PC-3 (cell line): ENCODE data around the gene WWC2. TPM values are rescaled to one million over a fixed set of nuclear protein-coding genes. Genes with fewer than 3 reads are reported as not detected.

Experiments used
- ATAC-seq: fragments of 200-7000 bp; cut with Tn5 transposase; 2 replicates; pipeline ENCODE4 v1.9.1; 2020; ENCODE audit warnings: mild to moderate bottlenecking, moderate library complexity
- BruUV-seq: library from RNA; stranded (reverse); fragments of 400-500 nt; replicated peaks from 2 replicates; lab custom pipeline; 2021; lab: Mats Ljungman, UMichigan
- CTCF ChIA-PET: fragments of 300-600 bp; sonication (Branson Sonifier 250); formaldehyde crosslinking; loops from one replicate; lab custom pipeline; 2022; ENCODE audit warnings: antibody characterized with exemption; lab: Charles Lee
- POLR2A ChIA-PET: fragments of 300-600 bp; sonication (Branson Sonifier 250); formaldehyde crosslinking; loops from one replicate; lab custom pipeline; 2022; ENCODE audit warnings: antibody characterized with exemption; ENCODE audit not compliant: unreplicated experiment; lab: Charles Lee
- DNase-seq: peaks from one replicate; pipeline ENCODE4 v3.0.0-alpha.2; 2015
- H2AFZ ChIP-seq: fragments of 300-600 bp; sonication (generic); 2 replicates; pipeline ENCODE4 v1.6.0; 2016; ENCODE audit warnings: antibody characterized with exemption, low read length
- H3F3A ChIP-seq: fragments of 300-600 bp; sonication (generic); one replicate; pipeline ENCODE4 v1.6.0; 2017; ENCODE audit warnings: antibody characterized with exemption, low read length, control low read depth, mild to moderate bottlenecking; ENCODE audit not compliant: unreplicated experiment
- H3K27ac ChIP-seq: fragments of 300-600 bp; sonication (generic); 2 replicates; pipeline ENCODE4 v1.5.1; 2016; ENCODE audit warnings: mild to moderate bottlenecking, low read length
- H3K27me3 ChIP-seq: fragments of 300-600 bp; sonication (generic); 2 replicates; pipeline ENCODE4 v1.6.1; 2016; ENCODE audit warnings: low read length, mixed read lengths
- H3K36me3 ChIP-seq: fragments of 300-600 bp; sonication (generic); 2 replicates; pipeline ENCODE4 v1.6.1; 2016; ENCODE audit warnings: low read depth, mixed run types, low read length, mixed read lengths
- H3K4me1 ChIP-seq: fragments of 300-600 bp; sonication (generic); 2 replicates; pipeline ENCODE4 v1.5.1; 2016; ENCODE audit warnings: low read length; ENCODE audit not compliant: insufficient read depth
- H3K4me2 ChIP-seq: fragments of 300-600 bp; sonication (generic); 2 replicates; pipeline ENCODE4 v1.6.0; 2016; ENCODE audit warnings: low read length
- H3K4me3 ChIP-seq: fragments of 300-600 bp; sonication (generic); 2 replicates; pipeline ENCODE4 v1.5.1; 2016; ENCODE audit warnings: mild to moderate bottlenecking, low read length, mixed read lengths
- H3K79me2 ChIP-seq: fragments of 300-600 bp; sonication (generic); 2 replicates; pipeline ENCODE4 v1.6.1; 2017; ENCODE audit warnings: low read length, mixed read lengths
- H3K9ac ChIP-seq: fragments of 300-600 bp; sonication (generic); 2 replicates; pipeline ENCODE4 v1.6.0; 2016; ENCODE audit warnings: mild to moderate bottlenecking, low read length
- H3K9me2 ChIP-seq: fragments of 300-600 bp; sonication (generic); replicated peaks from 2 replicates; pipeline ENCODE4 v1.6.1; 2016; ENCODE audit warnings: mixed run types, low read length, mixed read lengths
- H3K9me3 ChIP-seq: fragments of 300-600 bp; sonication (generic); 2 replicates; pipeline ENCODE4 v1.6.1; 2016; ENCODE audit warnings: low read length, mixed read lengths
- H4K20me1 ChIP-seq: fragments of 300-600 bp; sonication (generic); 2 replicates; pipeline ENCODE4 v1.6.1; 2016; ENCODE audit warnings: low read length, mixed read lengths
- EZH2 ChIP-seq: fragments of 300-600 bp; sonication (generic); IDR thresholded peaks from one replicate; pipeline ENCODE4 v1.6.1; 2017; ENCODE audit warnings: antibody characterized with exemption, mild to moderate bottlenecking, low read length; ENCODE audit not compliant: unreplicated experiment
- EZH2phosphoT487 ChIP-seq: fragments of 300-600 bp; sonication (generic); IDR thresholded peaks from 2 replicates; pipeline ENCODE4 v1.6.1; 2018; ENCODE audit warnings: mild to moderate bottlenecking, antibody characterized with exemption, low read length, borderline replicate concordance
- intact Hi-C: fragments of 100-400 bp; cut with micrococcal nuclease; formaldehyde crosslinking; loops from 2 replicates; pipeline ENCODE4 v1.9.0; 2023
- total RNA-seq: library from RNA; depleted of rRNA; stranded (reverse); fragments of >200 nt; gene quantifications from 2 replicates; pipeline ENCODE4 v1.2.3, GENCODE V29; 2014
- TF ChIP-seq, protein P1 (sequence below): fragments of 300-600 bp; sonication (generic); conservative IDR thresholded peaks from 2 replicates; pipeline ENCODE4 v1.5.1; 2017; ENCODE audit warnings: antibody characterized with exemption, low read depth, mild to moderate bottlenecking, low read length

The WWC2 gene
- total RNA-seq, 1 experiment from 2014 or later = 15.8 TPM

DNA sequence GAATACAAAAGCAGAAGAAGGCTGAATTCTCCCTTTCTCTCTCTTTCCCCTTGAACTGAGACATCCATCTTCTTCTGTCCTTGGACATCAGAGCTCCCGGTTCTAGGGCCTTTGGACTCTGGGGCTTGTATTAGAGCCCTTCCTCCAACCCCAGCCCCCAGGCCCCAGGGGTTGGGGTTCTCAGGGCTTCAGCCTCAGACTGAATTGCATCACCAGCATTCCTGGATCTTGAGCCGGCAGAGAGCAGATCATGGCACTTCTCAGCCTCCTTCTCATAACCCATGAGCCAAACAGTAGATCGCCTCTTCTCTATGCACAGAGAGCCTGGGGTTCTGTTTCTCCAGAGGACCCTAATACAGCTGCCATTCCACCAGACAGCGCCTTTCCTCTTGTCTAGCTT is 248.5 kb downstream of the WWC2 start:
- H3K27me3 ChIP-seq = no peaks in the 10 kb centered on the region
- intact Hi-C loops = no loop called here
- H3K9me3 ChIP-seq = no peaks in the 10 kb centered on the region
- H3K4me1 ChIP-seq = peaks cover 14% of the 10 kb centered on the region
- H3K9me2 ChIP-seq = no peaks in the 10 kb centered on the region
- no peak overlapping the region for H2AFZ ChIP-seq
- no peak overlapping the region for H3K4me3 ChIP-seq
- BruUV-seq = no TSS peak
- H3K9ac ChIP-seq = no peak overlapping the region
- DNase-seq = no peak
- TF ChIP-seq, protein P1, sequence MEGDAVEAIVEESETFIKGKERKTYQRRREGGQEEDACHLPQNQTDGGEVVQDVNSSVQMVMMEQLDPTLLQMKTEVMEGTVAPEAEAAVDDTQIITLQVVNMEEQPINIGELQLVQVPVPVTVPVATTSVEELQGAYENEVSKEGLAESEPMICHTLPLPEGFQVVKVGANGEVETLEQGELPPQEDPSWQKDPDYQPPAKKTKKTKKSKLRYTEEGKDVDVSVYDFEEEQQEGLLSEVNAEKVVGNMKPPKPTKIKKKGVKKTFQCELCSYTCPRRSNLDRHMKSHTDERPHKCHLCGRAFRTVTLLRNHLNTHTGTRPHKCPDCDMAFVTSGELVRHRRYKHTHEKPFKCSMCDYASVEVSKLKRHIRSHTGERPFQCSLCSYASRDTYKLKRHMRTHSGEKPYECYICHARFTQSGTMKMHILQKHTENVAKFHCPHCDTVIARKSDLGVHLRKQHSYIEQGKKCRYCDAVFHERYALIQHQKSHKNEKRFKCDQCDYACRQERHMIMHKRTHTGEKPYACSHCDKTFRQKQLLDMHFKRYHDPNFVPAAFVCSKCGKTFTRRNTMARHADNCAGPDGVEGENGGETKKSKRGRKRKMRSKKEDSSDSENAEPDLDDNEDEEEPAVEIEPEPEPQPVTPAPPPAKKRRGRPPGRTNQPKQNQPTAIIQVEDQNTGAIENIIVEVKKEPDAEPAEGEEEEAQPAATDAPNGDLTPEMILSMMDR = no peak
- TF ChIP-seq EZH2phosphoT487 = no peak
- TF ChIP-seq EZH2 = no peak
- H4K20me1 ChIP-seq = no peaks in the 10 kb centered on the region
- no peak for ATAC-seq
- ChIA-PET CTCF (no interaction called here), POLR2A (no interaction called here)
- no peak overlapping the region for H3K27ac ChIP-seq
- no peaks in the 10 kb centered on the region for H3F3A ChIP-seq
- no peaks in the 10 kb centered on the region for H3K36me3 ChIP-seq
- H3K4me2 ChIP-seq = no peak overlapping the region
- no peaks in the 10 kb centered on the region for H3K79me2 ChIP-seq

DNA sequence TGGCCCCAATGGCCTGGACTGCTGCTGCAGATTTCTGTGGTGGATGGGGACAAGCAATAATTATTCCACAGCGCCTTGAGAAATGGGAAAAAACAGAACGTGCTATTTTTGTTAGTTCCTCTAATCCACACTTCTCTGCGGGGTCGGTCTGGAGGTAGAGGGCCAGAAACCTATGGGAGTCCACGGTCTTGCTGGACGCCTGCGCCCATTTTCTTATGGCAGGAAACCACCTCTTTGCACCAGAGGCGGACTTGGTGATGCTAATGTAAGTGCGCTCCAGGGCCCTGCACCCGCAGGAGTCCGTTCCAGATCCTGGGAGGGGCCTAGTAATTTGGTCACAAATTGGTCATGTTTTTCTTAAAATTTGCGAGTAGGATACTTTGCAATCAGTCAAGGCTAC is 249.1 kb downstream of the WWC2 start:
- peaks cover 14% of the 10 kb centered on the region for H3K4me1 ChIP-seq
- H3K9me2 ChIP-seq = no peaks in the 10 kb centered on the region
- no peaks in the 10 kb centered on the region for H3K36me3 ChIP-seq
- intact Hi-C loops = no loop called here
- ChIA-PET POLR2A (no interaction called here), CTCF (no interaction called here)
- H3K79me2 ChIP-seq = no peaks in the 10 kb centered on the region
- H3K4me3 ChIP-seq = no peak overlapping the region
- H3K9me3 ChIP-seq = no peaks in the 10 kb centered on the region
- no peak overlapping the region for H2AFZ ChIP-seq
- no TSS peak for BruUV-seq
- no peak overlapping the region for H3K27ac ChIP-seq
- no peak for TF ChIP-seq EZH2phosphoT487
- TF ChIP-seq, protein P1 = no peak
- no peak for TF ChIP-seq EZH2
- H4K20me1 ChIP-seq = no peaks in the 10 kb centered on the region
- ATAC-seq = no peak
- H3F3A ChIP-seq = no peaks in the 10 kb centered on the region
- no peak overlapping the region for H3K9ac ChIP-seq
- H3K27me3 ChIP-seq = no peaks in the 10 kb centered on the region
- DNase-seq = no peak
- H3K4me2 ChIP-seq = no peak overlapping the region

DNA sequence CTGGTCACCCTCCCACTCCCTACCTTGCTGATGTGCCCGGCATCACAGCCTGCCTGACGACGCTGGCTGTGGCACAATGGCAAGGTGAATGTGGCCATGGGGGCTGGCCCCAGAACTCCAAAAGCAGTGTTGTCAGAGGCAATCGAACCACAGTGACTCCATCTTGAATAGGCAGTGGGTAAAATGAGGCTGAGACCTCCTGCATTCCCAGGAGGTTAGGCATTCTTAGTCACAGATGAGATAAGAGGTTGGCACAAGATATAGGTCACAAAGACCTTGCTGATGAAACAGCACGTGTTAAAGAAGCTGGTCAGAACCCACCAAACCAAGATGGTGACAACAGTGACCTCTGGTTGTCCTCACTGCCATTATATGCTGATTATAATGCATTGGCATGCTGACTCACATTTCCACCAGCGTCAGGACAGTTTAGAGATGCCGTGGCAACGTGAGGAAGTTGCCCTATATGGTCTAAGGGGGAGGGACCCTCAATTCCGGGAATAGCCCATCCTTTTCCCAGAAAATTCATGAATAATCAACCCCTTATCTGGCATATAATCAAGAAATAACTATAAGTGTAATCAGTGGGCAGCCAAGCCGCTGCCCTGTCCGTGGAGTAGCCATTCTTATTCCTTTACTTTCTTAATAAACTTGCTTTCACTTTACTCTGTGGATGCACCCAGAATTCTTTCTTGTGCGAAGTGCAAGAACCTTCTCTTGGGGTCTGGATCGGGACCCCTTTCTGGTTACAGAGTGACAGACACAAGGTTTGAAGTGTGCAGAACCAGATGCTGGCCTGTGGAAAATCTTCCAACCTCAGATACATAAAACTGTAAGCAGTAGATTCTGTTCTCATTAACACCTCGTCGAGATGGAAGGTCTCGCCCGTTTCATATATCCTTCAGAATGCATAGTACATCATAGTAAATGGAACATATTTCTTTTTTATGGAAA is 249.9 kb downstream of the WWC2 start:
- no peaks in the 10 kb centered on the region for H3K36me3 ChIP-seq
- DNase-seq (peak; percentile 60), ATAC-seq (peak; percentile 61)
- no peak overlapping the region for H3K4me3 ChIP-seq
- no peak overlapping the region for H3K4me2 ChIP-seq
- no peaks in the 10 kb centered on the region for H3K9me3 ChIP-seq
- H3K27ac ChIP-seq = peak overlapping the region; percentile 29
- intact Hi-C loops = no loop called here
- H3K9ac ChIP-seq = no peak overlapping the region; the same call in 1 of the 2 replicates
- no peaks in the 10 kb centered on the region for H4K20me1 ChIP-seq
- no peaks in the 10 kb centered on the region for H3F3A ChIP-seq
- TF ChIP-seq, protein P1 = no peak
- no peak for TF ChIP-seq EZH2
- TF ChIP-seq EZH2phosphoT487 = no peak
- POLR2A ChIA-PET = no interaction called here
- CTCF ChIA-PET = no interaction called here
- no peaks in the 10 kb centered on the region for H3K27me3 ChIP-seq
- H3K4me1 ChIP-seq = peaks cover 14% of the 10 kb centered on the region
- no TSS peak for BruUV-seq
- peak overlapping the region; percentile 45; the same call in 1 of the 2 replicates for H2AFZ ChIP-seq
- no peaks in the 10 kb centered on the region for H3K79me2 ChIP-seq
- H3K9me2 ChIP-seq = no peaks in the 10 kb centered on the region
